PC-3 (cell line): Measurements from ENCODE around the gene CCDC32. TPM values are rescaled to one million over a fixed set of nuclear protein-coding genes. Genes with fewer than 3 reads are reported as not detected.

Experiments
- ATAC-seq: fragments of 200-7000 bp; cut with Tn5 transposase; 2 replicates; pipeline ENCODE4 v1.9.1; 2020; ENCODE audit warnings: mild to moderate bottlenecking, moderate library complexity
- BruUV-seq: library from RNA; stranded (reverse); fragments of 400-500 nt; replicated peaks from 2 replicates; lab custom pipeline; 2021; lab: Mats Ljungman, UMichigan
- CTCF ChIA-PET: fragments of 300-600 bp; sonication (Branson Sonifier 250); formaldehyde crosslinking; loops from one replicate; lab custom pipeline; 2022; ENCODE audit warnings: antibody characterized with exemption; lab: Charles Lee
- POLR2A ChIA-PET: fragments of 300-600 bp; sonication (Branson Sonifier 250); formaldehyde crosslinking; loops from one replicate; lab custom pipeline; 2022; ENCODE audit warnings: antibody characterized with exemption; ENCODE audit not compliant: unreplicated experiment; lab: Charles Lee
- DNase-seq: peaks from one replicate; pipeline ENCODE4 v3.0.0-alpha.2; 2015
- H2AFZ ChIP-seq: fragments of 300-600 bp; sonication (generic); 2 replicates; pipeline ENCODE4 v1.6.0; 2016; ENCODE audit warnings: antibody characterized with exemption, low read length
- H3F3A ChIP-seq: fragments of 300-600 bp; sonication (generic); one replicate; pipeline ENCODE4 v1.6.0; 2017; ENCODE audit warnings: antibody characterized with exemption, low read length, control low read depth, mild to moderate bottlenecking; ENCODE audit not compliant: unreplicated experiment
- H3K27ac ChIP-seq: fragments of 300-600 bp; sonication (generic); 2 replicates; pipeline ENCODE4 v1.5.1; 2016; ENCODE audit warnings: mild to moderate bottlenecking, low read length
- H3K27me3 ChIP-seq: fragments of 300-600 bp; sonication (generic); 2 replicates; pipeline ENCODE4 v1.6.1; 2016; ENCODE audit warnings: low read length, mixed read lengths
- H3K36me3 ChIP-seq: fragments of 300-600 bp; sonication (generic); 2 replicates; pipeline ENCODE4 v1.6.1; 2016; ENCODE audit warnings: low read depth, mixed run types, low read length, mixed read lengths
- H3K4me1 ChIP-seq: fragments of 300-600 bp; sonication (generic); 2 replicates; pipeline ENCODE4 v1.5.1; 2016; ENCODE audit warnings: low read length; ENCODE audit not compliant: insufficient read depth
- H3K4me2 ChIP-seq: fragments of 300-600 bp; sonication (generic); 2 replicates; pipeline ENCODE4 v1.6.0; 2016; ENCODE audit warnings: low read length
- H3K4me3 ChIP-seq: fragments of 300-600 bp; sonication (generic); 2 replicates; pipeline ENCODE4 v1.5.1; 2016; ENCODE audit warnings: mild to moderate bottlenecking, low read length, mixed read lengths
- H3K79me2 ChIP-seq: fragments of 300-600 bp; sonication (generic); 2 replicates; pipeline ENCODE4 v1.6.1; 2017; ENCODE audit warnings: low read length, mixed read lengths
- H3K9ac ChIP-seq: fragments of 300-600 bp; sonication (generic); 2 replicates; pipeline ENCODE4 v1.6.0; 2016; ENCODE audit warnings: mild to moderate bottlenecking, low read length
- H3K9me2 ChIP-seq: fragments of 300-600 bp; sonication (generic); replicated peaks from 2 replicates; pipeline ENCODE4 v1.6.1; 2016; ENCODE audit warnings: mixed run types, low read length, mixed read lengths
- H3K9me3 ChIP-seq: fragments of 300-600 bp; sonication (generic); 2 replicates; pipeline ENCODE4 v1.6.1; 2016; ENCODE audit warnings: low read length, mixed read lengths
- H4K20me1 ChIP-seq: fragments of 300-600 bp; sonication (generic); 2 replicates; pipeline ENCODE4 v1.6.1; 2016; ENCODE audit warnings: low read length, mixed read lengths
- CTCF ChIP-seq: fragments of 300-600 bp; sonication (generic); conservative IDR thresholded peaks from 2 replicates; pipeline ENCODE4 v1.5.1; 2017; ENCODE audit warnings: antibody characterized with exemption, low read depth, mild to moderate bottlenecking, low read length
- EZH2 ChIP-seq: fragments of 300-600 bp; sonication (generic); IDR thresholded peaks from one replicate; pipeline ENCODE4 v1.6.1; 2017; ENCODE audit warnings: antibody characterized with exemption, mild to moderate bottlenecking, low read length; ENCODE audit not compliant: unreplicated experiment
- EZH2phosphoT487 ChIP-seq: fragments of 300-600 bp; sonication (generic); IDR thresholded peaks from 2 replicates; pipeline ENCODE4 v1.6.1; 2018; ENCODE audit warnings: mild to moderate bottlenecking, antibody characterized with exemption, low read length, borderline replicate concordance
- intact Hi-C: fragments of 100-400 bp; cut with micrococcal nuclease; formaldehyde crosslinking; loops from 2 replicates; pipeline ENCODE4 v1.9.0; 2023
- total RNA-seq: library from RNA; depleted of rRNA; stranded (reverse); fragments of >200 nt; gene quantifications from 2 replicates; pipeline ENCODE4 v1.2.3, GENCODE V29; 2014; rRNA removed

CCDC32 gene
- total RNA-seq, 1 experiment from 2014 or later: 16.1 TPM

GRCh38 chr15:40508216-40508615 lies 56.6 kb downstream of the CCDC32 start:
- no peak for TF ChIP-seq EZH2
- Histone ChIP-seq H2AFZ (no peak overlapping the region), H4K20me1 (no peaks in the 10 kb centered on the region), H3K36me3 (no peaks in the 10 kb centered on the region), H3K4me1 (peaks cover 14% of the 10 kb centered on the region), H3K4me2 (no peak overlapping the region), H3F3A (no peaks in the 10 kb centered on the region), H3K9ac (no peak overlapping the region), H3K9me3 (no peaks in the 10 kb centered on the region), H3K9me2 (no peaks in the 10 kb centered on the region), H3K27ac (no peak overlapping the region), H3K4me3 (no peak overlapping the region), H3K27me3 (no peaks in the 10 kb centered on the region), H3K79me2 (no peaks in the 10 kb centered on the region)
- ChIA-PET POLR2A (no interaction called here), CTCF (no interaction called here)
- no TSS peak for BruUV-seq
- ATAC-seq: no peak
- intact Hi-C loops: loop anchor here (10.0 kb wide), 1 partner anchor 163 kb away; the partner anchor contains the start of gene CCDC9B
- DNase-seq: no peak

GRCh38 chr15:40506964-40507571 lies 57.8 kb downstream of the CCDC32 start:
- Histone ChIP-seq H3K4me3 (peak overlapping the region; percentile 59), H4K20me1 (no peaks in the 10 kb centered on the region), H3K27me3 (no peaks in the 10 kb centered on the region), H3K79me2 (no peaks in the 10 kb centered on the region), H3K4me1 (peaks cover 13% of the 10 kb centered on the region), H3K36me3 (no peaks in the 10 kb centered on the region), H3K4me2 (peak overlapping the region; percentile 84), H3K9me3 (no peaks in the 10 kb centered on the region), H2AFZ (peak overlapping the region; percentile 95), H3K9me2 (no peaks in the 10 kb centered on the region), H3K27ac (no peak overlapping the region), H3K9ac (peak overlapping the region; percentile 23; the same call in 1 of the 2 replicates), H3F3A (no peaks in the 10 kb centered on the region)
- intact Hi-C loops: loop anchor here (2.0 to 10.0 kb wide), 2 partner anchors 36 to 162 kb away; partner anchors contain the start of genes CCDC9B and CHST14
- ChIA-PET CTCF (interaction anchor here (0.9 to 1.3 kb wide), 3 partner anchors 36 to 67 kb away, joined by 3 read pairs; partner anchors contain the start of gene BAHD1), POLR2A (interaction anchor here (0.6 kb wide), 1 partner anchor 1110 kb away, joined by 3 read pairs; no protein-coding TSS in a partner anchor)
- no TSS peak for BruUV-seq
- DNase-seq: peak; percentile 87
- peak; percentile 91 for ATAC-seq
- TF ChIP-seq EZH2: no peak
- peak; percentile 77 for TF ChIP-seq CTCF
- no peak for TF ChIP-seq EZH2phosphoT487

Other genes with a start within 250 kb of the CCDC32 start
- 22.1 and 32.1 TPM in 2 replicates for gene INAFM2, start 241.3 kb downstream of the CCDC32 start, total RNA-seq
- gene CCDC9B, start 224.1 kb downstream of the CCDC32 start, total RNA-seq: 56.1 and 101 TPM in 2 replicates
- gene PHGR1, start 214.0 kb downstream of the CCDC32 start, total RNA-seq: not detected in 2 replicates
- 0.87 and 2.7 TPM in 2 replicates for gene DISP2, start 206.8 kb downstream of the CCDC32 start, total RNA-seq
- gene KNSTRN, start 182.3 kb downstream of the CCDC32 start, total RNA-seq: 115 and 125 TPM in 2 replicates
- gene IVD, start 159.2 kb downstream of the CCDC32 start, total RNA-seq: 58.9 and 59.4 TPM in 2 replicates
- gene BAHD1, start 124.1 kb downstream of the CCDC32 start, total RNA-seq: 18.8 and 19.9 TPM in 2 replicates
- gene CHST14, start 94.1 kb downstream of the CCDC32 start, total RNA-seq: 12.2 and 13.0 TPM in 2 replicates
- gene RPUSD2, start 4.3 kb upstream of the CCDC32 start, total RNA-seq: 22.2 and 24.4 TPM in 2 replicates
- 33.5 and 33.8 TPM in 2 replicates for gene KNL1, start 29.2 kb upstream of the CCDC32 start, total RNA-seq
- 17.3 and 21.9 TPM in 2 replicates for gene RAD51, start 130.1 kb upstream of the CCDC32 start, total RNA-seq
- gene RMDN3, start 190.2 kb upstream of the CCDC32 start, total RNA-seq: 21.4 and 34.0 TPM in 2 replicates
- 58.9 and 65.8 TPM in 2 replicates for gene GCHFR, start 199.0 kb upstream of the CCDC32 start, total RNA-seq
- 0.63 and 1.5 TPM in 2 replicates for gene C15orf62, start 204.9 kb upstream of the CCDC32 start, total RNA-seq
- gene ZFYVE19, start 242.0 kb upstream of the CCDC32 start, total RNA-seq: 32.3 and 39.6 TPM in 2 replicates
- gene DNAJC17, start 242.4 kb upstream of the CCDC32 start, total RNA-seq: 51.2 and 53.3 TPM in 2 replicates